IMR-90 (cell line): ENCODE results near the gene DEAF1. TPM values are rescaled to one million over a fixed set of nuclear protein-coding genes. Genes with fewer than 3 reads are reported as not detected.

ENCODE experiments used
- CTCF ChIP-seq: conservative IDR thresholded peaks from 2 replicates; pipeline ENCODE4 v1.5.1; 2012; ENCODE audit warnings: mild to moderate bottlenecking, low read depth, low read length, improper control_type of control experiment
- polyA plus RNA-seq, 3 experiments: library from polyadenylated mRNA; depleted of rRNA; stranded (reverse); fragments of >200 nt; gene quantifications; 2 replicates each; pipeline ENCODE4 v1.2.3, GENCODE V29; 2012; ENCODE audit warnings: low replicate concordance in 1 of 3
- total RNA-seq: library from RNA; depleted of rRNA; stranded (reverse); fragments of >200 nt; gene quantifications from 2 replicates; pipeline ENCODE4 v1.2.3, GENCODE V29; 2012

The DEAF1 gene
- total and polyA plus RNA-seq, 2 of the 4 experiments (the other 2 are of a cell fraction): 22.9 to 31.6 TPM

GRCh38 chr11:615504-616319 is 79.3 kb downstream of the DEAF1 start, which contains the start of gene IRF7 (continued):
- TF ChIP-seq CTCF: no peak
